HAP-1 (cell line): Measurements from ENCODE around the gene TMEM164.
"Not testable (repeated sequence)": the region's sequence is repeated elsewhere in the genome, so short reads cannot be mapped to it uniquely, and the experiment has no call there.

ENCODE experiments used
- DNase-seq, 2 experiments: peaks; one replicate each; pipeline ENCODE4 v3.0.0-alpha.2; 2016 to 2020; ENCODE audit warnings: low spot score in 2 of 2
- H3K27me3 ChIP-seq: fragments of 250-450 bp; sonication (Bioruptor Pico); 2 replicates; pipeline ENCODE4 v1.5.1; 2020; ENCODE audit warnings: low read depth, mild to moderate bottlenecking, moderate library complexity
- H3K36me3 ChIP-seq: fragments of 250-450 bp; sonication (Bioruptor Pico); replicated peaks from 2 replicates; pipeline ENCODE4 v1.5.1; 2020; ENCODE audit warnings: mild to moderate bottlenecking
- H3K4me1 ChIP-seq: fragments of 250-450 bp; sonication (Bioruptor Pico); 2 replicates; pipeline ENCODE4 v1.5.1; 2020; ENCODE audit warnings: mild to moderate bottlenecking
- H3K4me3 ChIP-seq: fragments of 250-450 bp; sonication (Bioruptor Pico); 2 replicates; pipeline ENCODE4 v1.5.1; 2020; ENCODE audit warnings: mild to moderate bottlenecking, moderate library complexity
- H3K9me3 ChIP-seq: fragments of 250-450 bp; sonication (Bioruptor Pico); 2 replicates; pipeline ENCODE4 v1.5.1; 2020; ENCODE audit warnings: mild to moderate bottlenecking, moderate library complexity
- in situ Hi-C: fragments of 300-500 bp; cut with MboI; formaldehyde crosslinking; loops from 3 replicates; pipeline ENCODE4 v1.14.3; 2020; ENCODE audit warnings: low sequenced_read_pairs, inconsistent platforms, mixed read lengths

TMEM164 gene

GRCh38 chrX:110002300-110003166, at the start of gene TMEM164:
Gene TMEM164, plus strand, starts transcription at chrX:110003114. Its CDS starts 661 bp downstream, at chrX:110003775.
- Histone ChIP-seq H3K9me3 (no peaks in the 10 kb centered on the region), H3K27me3 (no peaks in the 10 kb centered on the region), H3K4me1 (peaks cover 32% of the 10 kb centered on the region), H3K36me3 (no peaks in the 10 kb centered on the region), H3K4me3 (peak within 1 kb of the TSS; percentile 51)
- peak; percentile 83 to 93 for DNase-seq
- in situ Hi-C loops, result no loop called here

- Histone ChIP-seq H3K36me3 (no peaks in the 10 kb centered on the region), H3K4me1 (no peaks in the 10 kb centered on the region), H3K27me3 (no peaks in the 10 kb centered on the region), H3K4me3 (no peak overlapping the region), H3K9me3 (no peaks in the 10 kb centered on the region)
- DNase-seq, result no peak
- in situ Hi-C loops, result no loop called here
These were observed 48.6 kb upstream of the TMEM164 start for GRCh38 chrX:109954333-109954732.

- H3K4me1 ChIP-seq, result no peaks in the 10 kb centered on the region
- in situ Hi-C loops, result no loop called here
- no peaks in the 10 kb centered on the region for H3K9me3 ChIP-seq
- no peaks in the 10 kb centered on the region for H3K27me3 ChIP-seq
- H3K4me3 ChIP-seq, result no peak overlapping the region
- no peaks in the 10 kb centered on the region for H3K36me3 ChIP-seq
- no peak for DNase-seq
These were observed 48.0 kb upstream of the TMEM164 start for GRCh38 chrX:109954955-109955354.

GRCh38 chrX:109958266-109958665, 44.6 kb upstream of the TMEM164 start:
- Histone ChIP-seq H3K9me3 (no peaks in the 10 kb centered on the region), H3K4me1 (no peaks in the 10 kb centered on the region), H3K36me3 (no peaks in the 10 kb centered on the region), H3K4me3 (no peak overlapping the region), H3K27me3 (peaks cover 2% of the 10 kb centered on the region; the same call in 1 of the 2 replicates)
- no peak for DNase-seq
- in situ Hi-C loops, result no loop called here

DNA sequence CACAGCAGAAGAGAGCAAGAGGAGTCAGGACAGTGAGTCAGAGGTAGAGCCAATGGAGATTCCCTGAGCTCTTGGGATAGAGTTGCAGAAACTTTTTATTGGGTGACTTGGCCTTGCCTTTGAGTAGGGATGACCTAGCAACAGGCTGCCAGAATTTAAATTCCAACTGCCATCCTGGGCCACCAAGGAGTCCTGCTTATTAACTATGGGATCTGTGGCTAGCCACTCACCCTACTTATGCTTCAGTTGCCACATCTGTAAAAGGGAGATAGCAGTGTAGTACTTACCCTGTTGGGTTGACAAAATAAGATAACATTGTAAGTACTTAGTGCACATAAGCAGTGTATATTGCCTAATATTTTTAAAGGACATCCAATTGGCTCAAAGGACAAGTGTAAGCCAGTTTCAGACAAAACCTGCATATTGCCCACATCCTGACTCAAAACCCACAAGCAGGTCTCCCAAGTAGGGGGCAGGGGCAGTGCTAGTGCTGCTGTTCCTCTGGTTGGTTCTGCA, 43.5 kb upstream of the TMEM164 start:
- no peak overlapping the region for H3K4me3 ChIP-seq
- in situ Hi-C loops, result no loop called here
- H3K9me3 ChIP-seq, result no peaks in the 10 kb centered on the region
- no peaks in the 10 kb centered on the region for H3K4me1 ChIP-seq
- peaks cover 2% of the 10 kb centered on the region; the same call in 1 of the 2 replicates for H3K27me3 ChIP-seq
- DNase-seq, result no peak
- no peaks in the 10 kb centered on the region for H3K36me3 ChIP-seq

DNA sequence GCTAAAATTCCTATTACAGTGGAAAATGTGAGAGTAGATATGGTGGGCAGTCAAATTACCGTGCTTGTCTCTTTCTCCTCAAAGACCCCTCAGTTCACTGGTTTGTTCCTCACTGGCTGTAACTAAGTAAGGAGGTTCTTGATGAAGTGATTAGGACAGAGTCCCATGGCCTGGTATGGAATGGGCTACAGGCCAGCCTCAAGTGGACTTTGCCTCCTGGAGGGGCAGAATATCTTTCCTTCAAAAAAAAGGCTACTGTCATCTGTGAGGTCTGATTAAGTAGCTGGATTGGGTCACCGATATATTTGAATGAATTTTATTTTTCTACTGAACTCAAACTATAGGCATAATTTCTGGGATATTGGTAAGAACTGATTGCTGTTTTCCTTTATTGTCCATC, 38.5 kb upstream of the TMEM164 start:
- H3K9me3 ChIP-seq, result no peaks in the 10 kb centered on the region
- DNase-seq, result no peak
- H3K36me3 ChIP-seq, result no peaks in the 10 kb centered on the region
- H3K4me3 ChIP-seq, result no peak overlapping the region
- H3K27me3 ChIP-seq, result peaks cover 2% of the 10 kb centered on the region; the same call in 1 of the 2 replicates
- no peaks in the 10 kb centered on the region for H3K4me1 ChIP-seq
- in situ Hi-C loops, result no loop called here

DNA sequence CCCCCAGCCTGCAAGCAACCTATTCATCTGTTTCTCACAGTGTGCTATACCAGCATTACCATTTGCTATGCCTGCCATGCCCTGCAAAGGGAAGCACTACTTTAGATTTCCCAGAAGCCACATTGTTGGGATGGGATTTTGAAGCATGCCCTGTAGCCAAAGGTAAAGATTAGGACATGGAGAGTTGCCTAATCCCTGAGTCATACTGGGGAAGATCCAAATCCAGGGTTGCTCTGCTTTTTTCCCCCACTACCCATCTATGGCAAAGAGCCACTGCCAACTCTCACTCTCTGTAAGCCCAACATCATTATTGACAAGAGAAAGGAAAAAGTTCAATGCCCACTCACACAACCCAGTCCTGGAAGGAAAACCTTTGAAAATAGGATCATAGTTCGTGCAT, 36.7 kb upstream of the TMEM164 start:
- no peaks in the 10 kb centered on the region; the same call in 1 of the 2 replicates for H3K27me3 ChIP-seq
- H3K4me3 ChIP-seq, result no peak overlapping the region
- DNase-seq, result no peak
- in situ Hi-C loops, result no loop called here
- H3K4me1 ChIP-seq, result no peaks in the 10 kb centered on the region
- no peaks in the 10 kb centered on the region for H3K9me3 ChIP-seq
- H3K36me3 ChIP-seq, result no peaks in the 10 kb centered on the region

DNA sequence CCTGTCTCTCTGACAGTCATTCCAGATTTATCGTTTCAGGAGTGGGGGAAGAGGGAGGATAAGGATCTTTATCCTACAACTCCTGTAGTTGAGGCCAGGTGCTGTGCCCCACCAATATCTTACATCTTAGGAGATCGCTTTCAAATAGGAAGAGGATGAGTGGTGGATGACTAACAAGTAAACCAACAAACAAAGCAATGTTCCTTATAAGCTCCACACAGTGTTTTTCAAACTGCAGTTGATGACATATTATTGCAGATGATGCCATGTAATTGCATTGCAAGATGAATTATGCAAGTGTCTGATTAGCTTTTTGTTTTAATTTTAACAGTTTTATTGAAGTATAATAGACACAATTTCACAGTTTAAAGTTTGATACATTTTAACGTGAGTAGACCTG, 35.8 kb upstream of the TMEM164 start:
- no peaks in the 10 kb centered on the region for H3K4me1 ChIP-seq
- in situ Hi-C loops, result no loop called here
- no peak for DNase-seq
- no peaks in the 10 kb centered on the region for H3K27me3 ChIP-seq
- no peak overlapping the region for H3K4me3 ChIP-seq
- H3K36me3 ChIP-seq, result no peaks in the 10 kb centered on the region
- no peaks in the 10 kb centered on the region for H3K9me3 ChIP-seq

- H3K4me1 ChIP-seq, H3K36me3 ChIP-seq, DNase-seq, H3K4me3 ChIP-seq, in situ Hi-C loops, H3K9me3 ChIP-seq, H3K27me3 ChIP-seq: not testable (repeated sequence)
These were observed 32.1 kb upstream of the TMEM164 start for GRCh38 chrX:109970841-109971240.

- no peak for DNase-seq
- in situ Hi-C loops, result no loop called here
- H3K27me3 ChIP-seq, result peaks cover 15% of the 10 kb centered on the region; the same call in 1 of the 2 replicates
These were observed 27.8 kb upstream of the TMEM164 start for GRCh38 chrX:109974906-109975655.

DNA sequence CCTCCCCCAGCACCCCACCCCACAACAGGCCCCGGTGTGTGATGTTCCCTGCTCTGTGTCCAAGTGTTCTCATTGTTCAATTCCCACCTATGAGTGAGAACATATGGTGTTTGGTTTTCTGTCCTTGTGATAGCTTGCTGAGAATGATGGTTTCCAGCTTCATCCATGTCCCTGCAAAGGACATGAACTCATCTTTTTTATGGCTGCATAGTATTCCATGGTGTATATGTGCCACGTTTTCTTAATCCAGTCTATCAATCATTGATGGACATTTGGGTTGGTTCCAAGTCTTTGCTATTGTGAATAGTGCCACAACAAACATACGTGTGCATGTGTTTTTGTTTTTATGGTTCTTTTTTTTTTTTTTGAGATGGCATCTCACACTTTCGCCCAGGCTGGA, 17.7 kb upstream of the TMEM164 start:
- H3K4me3 ChIP-seq, in situ Hi-C loops, H3K9me3 ChIP-seq, DNase-seq, H3K36me3 ChIP-seq, H3K4me1 ChIP-seq: not testable (repeated sequence)
- peaks cover 16% of the 10 kb centered on the region for H3K27me3 ChIP-seq

More at GRCh38 chrX:109974906-109975655, 27.8 kb upstream of the TMEM164 start:
- Histone ChIP-seq H3K4me3 (no peak overlapping the region), H3K4me1 (no peaks in the 10 kb centered on the region), H3K36me3 (no peaks in the 10 kb centered on the region), H3K9me3 (no peaks in the 10 kb centered on the region)

GRCh38 chrX:109987884-109988283, 15.0 kb upstream of the TMEM164 start:
- Histone ChIP-seq H3K9me3 (no peaks in the 10 kb centered on the region), H3K27me3 (peaks cover 4% of the 10 kb centered on the region; the same call in 1 of the 2 replicates), H3K36me3 (no peaks in the 10 kb centered on the region), H3K4me3 (no peak overlapping the region), H3K4me1 (no peaks in the 10 kb centered on the region)
- DNase-seq, result no peak
- in situ Hi-C loops, result no loop called here

DNA sequence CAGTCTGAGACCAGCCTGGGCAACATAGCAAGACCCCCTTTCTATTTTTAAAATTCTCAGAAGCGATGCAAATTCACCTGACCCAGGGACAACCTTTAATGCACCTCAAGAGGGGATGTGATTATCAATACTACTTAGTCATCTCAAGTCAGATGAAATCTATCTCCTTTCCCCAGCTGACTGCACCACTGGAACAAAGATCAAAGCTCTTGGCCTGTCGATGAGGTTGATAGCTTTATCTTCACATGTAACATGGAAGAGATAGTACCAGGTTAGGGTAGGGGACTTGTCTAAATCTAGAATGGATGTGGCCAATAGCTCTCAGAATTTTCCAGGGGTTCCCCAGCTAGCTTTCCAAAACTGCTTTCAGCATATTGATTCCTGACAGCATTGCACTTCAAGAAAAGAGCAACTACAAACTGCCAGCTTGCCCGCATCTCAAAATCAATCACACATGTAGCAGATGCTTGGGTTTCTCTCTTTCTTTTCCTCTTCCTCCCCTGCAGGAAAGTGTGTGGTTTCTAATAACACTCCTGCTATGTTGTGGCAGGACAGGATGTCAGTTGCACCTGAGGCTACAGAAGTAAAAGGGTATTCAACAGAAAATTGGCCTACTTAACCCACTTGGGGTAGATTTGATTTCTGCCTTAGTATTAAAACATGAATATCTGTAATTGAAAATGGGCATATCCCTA, 12.2 kb upstream of the TMEM164 start:
- DNase-seq, result no peak
- Histone ChIP-seq H3K9me3 (no peaks in the 10 kb centered on the region), H3K4me1 (no peaks in the 10 kb centered on the region), H3K36me3 (no peaks in the 10 kb centered on the region), H3K27me3 (peaks cover 4% of the 10 kb centered on the region; the same call in 1 of the 2 replicates), H3K4me3 (no peak overlapping the region)
- in situ Hi-C loops, result no loop called here
